Karpas-422 (cell line): Measurements from ENCODE around the gene TMEM272. TPM values are rescaled to one million over a fixed set of nuclear protein-coding genes. Genes with fewer than 3 reads are reported as not detected.

Experiments
- DNase-seq: peaks from one replicate; pipeline ENCODE4 v3.0.0-alpha.2; 2015
- H2AFZ ChIP-seq: fragments of 200-600 bp; sonication (generic); 2 replicates; pipeline ENCODE4 v1.6.1; 2014; ENCODE audit warnings: antibody characterized with exemption, low read length, mixed read lengths
- H3K27ac ChIP-seq: fragments of 200-600 bp; sonication (generic); 2 replicates; pipeline ENCODE4 v1.5.1; 2014; ENCODE audit warnings: mild to moderate bottlenecking, low read length, moderate library complexity
- H3K27me3 ChIP-seq: fragments of 200-600 bp; sonication (generic); 2 replicates; pipeline ENCODE4 v1.6.1; 2014; ENCODE audit warnings: low read length, mixed read lengths
- H3K36me3 ChIP-seq: fragments of 200-600 bp; sonication (generic); 2 replicates; pipeline ENCODE4 v1.6.1; 2014; ENCODE audit warnings: low read length, mixed read lengths; ENCODE audit not compliant: insufficient read depth
- H3K4me1 ChIP-seq: fragments of 200-600 bp; sonication (generic); 2 replicates; pipeline ENCODE4 v1.6.1; 2014; ENCODE audit warnings: mild to moderate bottlenecking, low read length, mixed read lengths
- H3K4me2 ChIP-seq: fragments of 200-600 bp; sonication (generic); 2 replicates; pipeline ENCODE4 v1.6.1; 2014; ENCODE audit warnings: low read length, low read depth, mild to moderate bottlenecking; ENCODE audit not compliant: poor library complexity, severe bottlenecking
- H3K4me3 ChIP-seq: fragments of 200-600 bp; sonication (generic); 2 replicates; pipeline ENCODE4 v1.5.1; 2014; ENCODE audit warnings: mild to moderate bottlenecking, antibody characterized with exemption, low read length, mixed read lengths
- H3K79me2 ChIP-seq: fragments of 200-600 bp; sonication (generic); 2 replicates; pipeline ENCODE4 v1.6.1; 2014; ENCODE audit warnings: mild to moderate bottlenecking, low read length, mixed read lengths
- H3K9ac ChIP-seq: fragments of 200-600 bp; sonication (generic); 2 replicates; pipeline ENCODE4 v1.6.0; 2014; ENCODE audit warnings: low read length
- H3K9me2 ChIP-seq: fragments of 200-600 bp; sonication (generic), shearing (Covaris generic); replicated peaks from 2 replicates; pipeline ENCODE4 v1.6.0; 2014; ENCODE audit warnings: mild to moderate bottlenecking, low read length, moderate library complexity; ENCODE audit not compliant: insufficient read depth
- H3K9me3 ChIP-seq: fragments of 300-700, 200-600 bp; sonication (generic); 2 replicates; pipeline ENCODE4 v1.6.1; 2014; ENCODE audit warnings: low read length, mixed read lengths
- H4K20me1 ChIP-seq: fragments of 200-600 bp; sonication (generic); 2 replicates; pipeline ENCODE4 v1.6.1; 2014; ENCODE audit warnings: mild to moderate bottlenecking, antibody characterized with exemption, low read length, low read depth; ENCODE audit not compliant: insufficient read depth
- total RNA-seq: library from RNA; depleted of rRNA; stranded (reverse); fragments of >200 nt; shearing (Covaris generic); gene quantifications from 2 replicates; pipeline ENCODE4 v1.2.3, GENCODE V29; 2014; ENCODE audit warnings: low replicate concordance

Gene TMEM272
- total RNA-seq, 1 experiment from 2014 or later, result 0.15 TPM

- no peak for DNase-seq
Measured at GRCh38 chr13:51834581-51835171, 10.3 kb downstream of the TMEM272 start.

GRCh38 chr13:51833980-51834379, 11.0 kb downstream of the TMEM272 start:
- Histone ChIP-seq H3K4me3 (peak overlapping the region; percentile 70), H3K79me2 (no peaks in the 10 kb centered on the region), H3K9ac (peak overlapping the region; percentile 59), H3K9me3 (no peaks in the 10 kb centered on the region), H3K27ac (no peak overlapping the region; the same call in 1 of the 2 replicates), H3K4me2 (peak overlapping the region; percentile 81), H3K4me1 (peaks cover 69% of the 10 kb centered on the region), H3K36me3 (no peaks in the 10 kb centered on the region), H4K20me1 (no peaks in the 10 kb centered on the region), H3K9me2 (no peaks in the 10 kb centered on the region), H3K27me3 (no peaks in the 10 kb centered on the region), H2AFZ (no peak overlapping the region)
- DNase-seq, result no peak

More at GRCh38 chr13:51834581-51835171, 10.3 kb downstream of the TMEM272 start:
- no peaks in the 10 kb centered on the region for H4K20me1 ChIP-seq
- H3K9me3 ChIP-seq, result no peaks in the 10 kb centered on the region
- peak overlapping the region; percentile 70; the same call in 1 of the 2 replicates for H3K4me3 ChIP-seq
- peaks cover 62% of the 10 kb centered on the region for H3K4me1 ChIP-seq
- H3K79me2 ChIP-seq, result no peaks in the 10 kb centered on the region
- no peak overlapping the region; the same call in 1 of the 2 replicates for H3K9ac ChIP-seq
- no peak overlapping the region for H3K27ac ChIP-seq
- no peaks in the 10 kb centered on the region for H3K9me2 ChIP-seq
- H3K4me2 ChIP-seq, result peak overlapping the region; percentile 81
- H3K27me3 ChIP-seq, result no peaks in the 10 kb centered on the region
- H3K36me3 ChIP-seq, result no peaks in the 10 kb centered on the region
- H2AFZ ChIP-seq, result no peak overlapping the region

GRCh38 chr13:51832471-51833152, 12.4 kb downstream of the TMEM272 start:
- DNase-seq, result peak; percentile 98
- H3K9me2 ChIP-seq, result no peaks in the 10 kb centered on the region
- no peaks in the 10 kb centered on the region for H4K20me1 ChIP-seq
- H3K4me3 ChIP-seq, result peak overlapping the region; percentile 70
- no peak overlapping the region for H2AFZ ChIP-seq
- H3K9ac ChIP-seq, result peak overlapping the region; percentile 75
- no peaks in the 10 kb centered on the region for H3K27me3 ChIP-seq
- no peaks in the 10 kb centered on the region for H3K9me3 ChIP-seq
- H3K79me2 ChIP-seq, result no peaks in the 10 kb centered on the region
- H3K27ac ChIP-seq, result peak overlapping the region; percentile 99
- H3K4me1 ChIP-seq, result peaks cover 83% of the 10 kb centered on the region
- H3K4me2 ChIP-seq, result peak overlapping the region; percentile 81
- H3K36me3 ChIP-seq, result no peaks in the 10 kb centered on the region

GRCh38 chr13:51831519-51831918, 13.5 kb downstream of the TMEM272 start:
- H2AFZ ChIP-seq, result no peak overlapping the region; the same call in 1 of the 2 replicates

GRCh38 chr13:51829568-51829899, 15.4 kb downstream of the TMEM272 start:
- Histone ChIP-seq H3K4me3 (peak overlapping the region; percentile 51), H3K27me3 (no peaks in the 10 kb centered on the region), H3K9ac (peak overlapping the region; percentile 75), H3K4me2 (peak overlapping the region; percentile 79), H3K27ac (peak overlapping the region; percentile 99), H3K4me1 (peaks cover 97% of the 10 kb centered on the region), H3K9me2 (no peaks in the 10 kb centered on the region), H3K36me3 (no peaks in the 10 kb centered on the region), H4K20me1 (no peaks in the 10 kb centered on the region), H2AFZ (no peak overlapping the region), H3K79me2 (no peaks in the 10 kb centered on the region), H3K9me3 (no peaks in the 10 kb centered on the region)
- DNase-seq, result peak; percentile 75

More at GRCh38 chr13:51831519-51831918, 13.5 kb downstream of the TMEM272 start:
- Histone ChIP-seq H3K4me1 (peaks cover 91% of the 10 kb centered on the region), H3K79me2 (no peaks in the 10 kb centered on the region), H3K27me3 (no peaks in the 10 kb centered on the region), H3K36me3 (no peaks in the 10 kb centered on the region), H3K4me3 (0 out of 2 replicates have a peak overlapping the region, but pooled peaks have one; percentile 9), H3K4me2 (peak overlapping the region; percentile 79), H4K20me1 (no peaks in the 10 kb centered on the region), H3K27ac (peak overlapping the region; percentile 99), H3K9me3 (no peaks in the 10 kb centered on the region), H3K9me2 (no peaks in the 10 kb centered on the region), H3K9ac (peak overlapping the region; percentile 75)
- no peak for DNase-seq

GRCh38 chr13:51828730-51829567, 16.0 kb downstream of the TMEM272 start:
- H3K4me2 ChIP-seq, result peak overlapping the region; percentile 79
- H3K79me2 ChIP-seq, result no peaks in the 10 kb centered on the region
- no peaks in the 10 kb centered on the region for H3K36me3 ChIP-seq
- H2AFZ ChIP-seq, result no peak overlapping the region
- no peaks in the 10 kb centered on the region for H3K9me3 ChIP-seq
- no peaks in the 10 kb centered on the region for H3K27me3 ChIP-seq
- peak overlapping the region; percentile 75 for H3K9ac ChIP-seq
- peaks cover 97% of the 10 kb centered on the region for H3K4me1 ChIP-seq
- H3K4me3 ChIP-seq, result peak overlapping the region; percentile 51
- H3K27ac ChIP-seq, result peak overlapping the region; percentile 99
- no peaks in the 10 kb centered on the region for H4K20me1 ChIP-seq
- no peaks in the 10 kb centered on the region for H3K9me2 ChIP-seq
- DNase-seq, result peak; percentile 86

- peak overlapping the region; percentile 99 for H3K27ac ChIP-seq
- H3K79me2 ChIP-seq, result no peaks in the 10 kb centered on the region
- no peaks in the 10 kb centered on the region for H3K9me3 ChIP-seq
- H4K20me1 ChIP-seq, result no peaks in the 10 kb centered on the region
- H3K9ac ChIP-seq, result peak overlapping the region; percentile 75
- DNase-seq, result peak; percentile 93
- peaks cover 100% of the 10 kb centered on the region for H3K4me1 ChIP-seq
- peak overlapping the region; percentile 50 for H3K4me3 ChIP-seq
- peak overlapping the region; percentile 79 for H3K4me2 ChIP-seq
- H3K36me3 ChIP-seq, result no peaks in the 10 kb centered on the region
- no peaks in the 10 kb centered on the region for H3K9me2 ChIP-seq
- no peak overlapping the region for H2AFZ ChIP-seq
- H3K27me3 ChIP-seq, result no peaks in the 10 kb centered on the region
Measured at GRCh38 chr13:51827254-51827653, 17.7 kb downstream of the TMEM272 start.

GRCh38 chr13:51826606-51827005, 18.4 kb downstream of the TMEM272 start:
- Histone ChIP-seq H3K27ac (peak overlapping the region; percentile 99), H3K79me2 (no peaks in the 10 kb centered on the region), H4K20me1 (no peaks in the 10 kb centered on the region), H3K9me2 (no peaks in the 10 kb centered on the region), H3K9me3 (no peaks in the 10 kb centered on the region), H3K27me3 (no peaks in the 10 kb centered on the region), H3K36me3 (no peaks in the 10 kb centered on the region), H3K9ac (peak overlapping the region; percentile 75), H3K4me2 (peak overlapping the region; percentile 79), H3K4me3 (peak overlapping the region; percentile 50), H2AFZ (no peak overlapping the region), H3K4me1 (peaks cover 100% of the 10 kb centered on the region)
- DNase-seq, result peak; percentile 66
